HG03571 (cell line): ENCODE measurements around the gene IGFL4.
"Not testable (repeated sequence)": the region's sequence is repeated elsewhere in the genome, so short reads cannot be mapped to it uniquely, and the experiment has no call there.

Experiments used
- ATAC-seq: cut with Tn5 transposase; IDR thresholded peaks from one replicate; pipeline ENCODE4 v1.9.1; 2021; ENCODE audit not compliant: unreplicated experiment

The IGFL4 gene

GRCh38 chr19:46040952-46041500 is at the start of gene IGFL4:
Gene IGFL4, minus strand, starts transcription at chr19:46041002. Its CDS starts 40 bp downstream, at chr19:46040962.
- ATAC-seq: no peak

- no peak for ATAC-seq
Measured at GRCh38 chr19:46090444-46090843, 49.6 kb upstream of the IGFL4 start.

GRCh38 chr19:46089432-46089831 is 48.6 kb upstream of the IGFL4 start:
- no peak for ATAC-seq

- no peak for ATAC-seq
Measured at GRCh38 chr19:46088101-46088500, 47.3 kb upstream of the IGFL4 start.

DNA sequence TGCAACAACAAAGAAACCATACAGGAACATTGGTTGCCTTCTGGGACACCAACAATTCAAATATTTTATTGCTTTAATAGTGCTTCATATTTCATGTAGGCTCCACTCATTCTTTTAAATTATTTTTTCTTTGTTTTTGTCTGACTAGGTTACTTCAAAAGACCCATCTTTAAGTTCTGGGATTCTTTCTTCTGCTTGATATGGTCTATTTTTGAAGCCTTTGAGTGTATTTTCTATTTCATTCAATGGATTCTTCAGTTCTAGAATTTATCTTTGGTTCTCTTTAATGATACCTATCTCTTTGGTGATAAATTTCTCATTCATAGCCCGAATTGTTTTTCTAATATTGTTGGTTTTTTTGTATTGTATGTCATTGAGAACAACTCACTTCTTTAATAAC is 45.1 kb upstream of the IGFL4 start:
- ATAC-seq: no peak

DNA sequence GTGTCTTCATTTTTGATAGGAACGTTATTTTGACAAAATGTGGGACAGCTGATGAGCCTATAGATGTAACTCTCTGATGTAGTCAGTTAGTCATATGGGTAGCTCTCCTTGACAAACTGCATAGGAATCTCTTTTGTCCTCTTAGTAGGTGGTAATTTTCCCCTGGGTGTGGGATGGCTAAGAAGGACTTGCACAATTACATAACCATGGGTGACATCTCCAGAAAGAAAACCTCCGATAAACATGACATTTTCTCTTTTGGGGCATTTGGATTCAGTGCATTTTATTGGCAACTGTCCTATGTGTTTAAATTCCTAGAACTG is 41.9 kb upstream of the IGFL4 start:
- ATAC-seq: no peak

DNA sequence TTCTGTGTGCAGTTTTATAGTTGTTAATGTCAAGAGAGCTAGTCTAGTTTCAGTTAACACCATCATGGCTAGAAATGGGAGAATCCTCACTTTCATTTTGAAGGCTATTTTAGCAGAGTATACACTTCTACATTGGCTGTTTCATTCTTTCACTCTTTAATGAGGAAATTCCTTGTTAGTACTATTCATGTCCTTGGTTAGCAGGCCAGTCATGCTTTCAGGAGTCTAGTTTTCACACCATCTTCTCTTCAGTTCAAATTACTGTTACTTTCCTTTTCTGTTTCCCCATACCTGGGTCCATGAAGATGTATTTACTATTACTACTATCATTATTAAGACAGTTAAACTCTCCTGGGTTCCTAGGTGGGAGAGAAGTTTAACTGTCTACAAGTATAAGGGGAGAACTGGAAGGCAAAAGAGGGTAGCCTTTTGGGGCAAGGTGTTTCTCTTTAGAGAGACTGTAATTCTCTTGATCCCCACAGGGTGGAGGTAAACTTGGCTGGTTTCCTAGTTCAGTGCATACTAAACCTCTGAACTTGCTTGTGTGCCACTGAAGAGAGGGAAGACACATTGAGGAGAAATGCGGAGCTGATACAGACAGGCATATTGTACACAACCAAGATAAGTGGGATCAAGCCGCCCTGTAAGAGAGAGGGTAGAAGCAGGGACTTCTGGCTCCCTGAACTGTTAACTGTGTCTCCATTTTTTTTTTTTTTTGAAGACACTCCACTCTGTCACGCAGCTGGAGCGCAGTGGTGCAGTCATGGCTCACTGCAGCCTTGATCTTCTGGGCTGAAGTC is 41.3 kb upstream of the IGFL4 start:
- no peak for ATAC-seq

DNA sequence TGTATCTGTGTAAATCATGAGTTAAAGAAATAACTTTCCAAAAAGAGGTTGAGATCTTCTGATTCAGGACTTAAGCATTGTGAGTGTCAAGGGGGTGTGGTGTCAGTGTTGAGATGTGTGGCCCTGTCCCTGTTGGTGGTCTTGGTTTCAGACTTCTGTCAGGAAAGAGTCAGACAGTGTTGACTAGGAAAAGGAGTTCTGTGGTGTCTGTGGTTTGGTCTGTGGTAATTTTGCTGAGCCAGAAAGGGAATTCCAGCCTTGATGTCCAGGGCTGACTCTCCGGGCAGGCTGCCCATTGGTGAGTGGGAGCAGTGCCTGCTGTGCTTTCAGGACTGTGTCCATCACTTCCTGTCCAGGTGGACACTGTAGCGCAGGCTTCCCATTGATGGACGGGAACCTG is 39.8 kb upstream of the IGFL4 start:
- no peak for ATAC-seq

GRCh38 chr19:46079576-46079975 is 38.8 kb upstream of the IGFL4 start:
- no peak for ATAC-seq

- not testable (repeated sequence) for ATAC-seq
Measured at GRCh38 chr19:46078573-46079332, 38.0 kb upstream of the IGFL4 start.

DNA sequence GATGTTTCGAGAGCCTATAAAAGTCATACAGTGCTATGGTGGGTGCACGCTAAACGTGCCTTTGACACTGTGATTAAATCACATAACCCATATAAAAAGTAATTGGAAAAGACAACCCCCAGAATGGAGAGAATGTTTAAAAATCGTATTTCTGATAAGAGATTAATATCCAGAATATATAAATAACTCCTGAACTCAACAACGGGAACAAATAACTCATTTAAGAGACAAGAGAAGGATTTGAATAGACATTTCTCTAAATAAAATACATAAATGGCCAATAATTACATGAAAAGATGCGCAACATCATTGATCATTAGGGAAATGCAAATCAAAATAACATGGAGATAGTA is 37.0 kb upstream of the IGFL4 start:
- no peak for ATAC-seq

DNA sequence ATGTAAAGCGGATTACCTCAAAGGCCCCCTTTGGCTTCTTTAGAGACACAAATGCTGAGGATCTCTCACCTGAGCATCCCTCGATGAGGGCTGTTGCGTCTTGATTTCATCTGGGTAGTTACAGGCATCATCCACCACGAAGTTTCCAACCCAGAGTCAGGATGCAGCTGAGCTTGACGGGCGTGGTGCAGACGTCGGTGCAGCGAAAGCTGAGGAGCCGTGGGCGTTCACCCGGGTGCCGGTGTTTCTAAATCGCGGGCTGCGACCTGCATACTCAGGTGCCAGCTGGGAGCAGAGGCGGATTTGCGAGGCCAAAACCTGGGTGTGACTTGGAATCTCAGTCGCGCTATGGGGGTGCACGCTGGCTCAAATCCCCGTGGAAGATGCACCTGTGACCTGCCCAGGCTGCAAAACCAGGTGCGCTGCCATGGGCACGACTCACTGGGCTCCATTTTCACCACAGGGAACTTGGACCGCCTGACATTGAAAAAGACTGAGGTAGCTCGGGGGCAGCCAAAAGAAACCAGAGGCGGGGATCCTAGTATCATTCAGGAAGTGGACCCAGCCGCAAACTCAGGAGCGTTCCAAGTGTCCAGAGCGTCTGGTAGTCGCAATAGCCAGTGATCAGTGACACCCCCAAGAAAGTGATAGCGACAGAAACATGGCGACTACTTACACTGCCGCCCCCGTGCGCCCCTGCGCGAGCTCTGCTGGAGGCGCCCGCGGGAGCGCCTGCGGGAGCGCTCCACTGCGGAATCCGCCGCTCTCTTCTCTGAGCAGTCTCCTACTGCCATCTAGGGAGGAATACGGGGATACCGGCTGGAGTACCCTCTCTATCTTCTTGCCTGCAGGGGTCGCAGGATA is 36.4 kb upstream of the IGFL4 start:
- ATAC-seq: no peak

GRCh38 chr19:46076031-46076880 is 35.5 kb upstream of the IGFL4 start:
- no peak for ATAC-seq

DNA sequence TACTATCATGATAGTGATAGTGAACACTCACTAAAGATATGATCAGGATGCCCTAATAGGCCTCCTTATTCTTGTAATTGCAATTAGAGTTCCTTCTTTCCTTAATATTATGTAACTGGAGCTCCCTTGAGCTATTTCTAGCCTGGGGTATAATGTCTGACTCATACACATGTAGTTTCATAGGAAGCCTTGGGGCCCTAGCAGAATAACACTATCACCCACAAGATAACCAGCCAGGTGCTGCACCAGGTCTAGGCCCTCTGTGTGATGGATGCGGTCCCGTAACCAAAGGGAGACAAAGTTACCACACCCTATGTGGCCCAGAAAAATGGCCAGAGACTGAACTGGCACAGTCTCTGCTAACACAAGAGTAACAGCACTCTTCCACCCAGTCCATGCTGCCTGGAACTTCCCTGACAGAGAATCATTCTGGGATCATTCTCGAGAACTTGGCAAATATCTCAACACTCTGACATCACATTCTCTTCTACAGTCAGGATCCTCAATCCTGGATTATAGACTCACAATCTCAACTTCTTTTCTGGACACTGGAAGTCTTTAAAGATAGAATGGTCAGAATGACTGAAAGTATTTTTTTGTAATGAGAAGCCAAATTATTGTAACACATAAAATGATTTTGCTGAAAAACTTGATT is 32.6 kb upstream of the IGFL4 start:
- no peak for ATAC-seq

DNA sequence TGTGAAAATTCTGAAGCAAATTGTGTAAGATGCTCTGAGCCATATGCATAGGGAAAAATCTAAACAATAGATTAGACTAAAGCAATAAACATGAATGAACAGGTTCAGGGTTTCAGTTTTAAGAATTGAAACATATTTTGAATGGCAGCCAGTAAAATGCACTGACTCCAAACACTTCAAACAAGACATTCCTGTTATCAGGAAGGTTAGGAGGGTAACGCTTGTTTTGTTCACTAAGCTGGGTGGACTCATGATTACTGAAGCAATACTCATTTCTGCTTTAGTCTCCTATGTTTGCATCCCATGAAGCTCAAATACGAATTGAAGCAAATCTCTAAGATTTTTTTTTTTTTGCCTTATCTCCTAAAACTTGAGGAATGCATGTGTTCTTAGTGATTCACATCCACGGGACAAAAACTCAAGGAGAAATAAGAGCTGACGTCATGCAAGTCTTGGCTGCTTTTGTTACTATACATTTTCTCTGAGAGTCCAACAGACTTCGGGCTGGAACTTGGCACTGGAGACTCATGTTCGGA is 29.1 kb upstream of the IGFL4 start:
- ATAC-seq: no peak

DNA sequence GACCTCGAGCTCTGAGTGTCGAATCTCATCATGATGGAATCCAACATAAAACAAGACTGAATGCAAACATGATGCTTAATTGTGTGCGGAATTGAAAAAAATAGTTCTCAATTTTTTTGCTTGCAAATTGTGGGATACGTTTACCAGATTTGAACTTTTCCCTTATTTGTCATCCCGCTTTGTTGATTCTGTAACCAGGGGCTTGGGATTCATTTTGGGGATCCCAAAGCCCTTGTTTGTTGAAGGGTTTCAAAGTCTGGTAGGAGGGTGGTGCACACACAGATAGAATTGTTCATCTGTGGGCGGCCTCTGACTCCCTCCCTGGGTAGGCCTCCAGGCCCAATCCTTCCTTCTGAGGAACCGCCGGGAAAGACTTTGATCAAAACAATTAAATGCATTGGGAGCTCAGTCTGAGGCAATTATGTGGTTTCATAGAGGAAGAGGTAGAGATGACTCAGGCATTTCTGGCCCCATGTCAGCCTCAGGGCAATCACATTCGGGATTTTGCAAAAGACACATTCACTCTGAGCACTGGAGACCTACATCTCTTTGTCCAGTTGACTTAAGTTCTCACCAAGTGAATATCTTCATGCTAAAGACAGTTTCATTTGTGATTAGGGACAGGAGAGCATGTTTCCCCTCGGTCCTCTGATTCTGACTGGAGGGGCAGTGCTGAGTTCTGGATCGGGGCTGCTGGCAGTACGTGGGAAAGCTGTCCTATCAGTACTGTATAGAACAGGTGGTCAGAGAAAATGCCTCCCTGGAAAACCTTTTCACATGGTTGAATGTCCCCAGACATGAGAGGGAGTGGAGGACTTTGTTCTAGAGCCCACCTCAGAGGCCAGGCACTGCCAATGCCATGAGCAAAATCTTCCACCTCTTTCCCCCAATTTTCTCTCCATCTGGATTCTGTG is 27.8 kb upstream of the IGFL4 start:
- no peak for ATAC-seq

DNA sequence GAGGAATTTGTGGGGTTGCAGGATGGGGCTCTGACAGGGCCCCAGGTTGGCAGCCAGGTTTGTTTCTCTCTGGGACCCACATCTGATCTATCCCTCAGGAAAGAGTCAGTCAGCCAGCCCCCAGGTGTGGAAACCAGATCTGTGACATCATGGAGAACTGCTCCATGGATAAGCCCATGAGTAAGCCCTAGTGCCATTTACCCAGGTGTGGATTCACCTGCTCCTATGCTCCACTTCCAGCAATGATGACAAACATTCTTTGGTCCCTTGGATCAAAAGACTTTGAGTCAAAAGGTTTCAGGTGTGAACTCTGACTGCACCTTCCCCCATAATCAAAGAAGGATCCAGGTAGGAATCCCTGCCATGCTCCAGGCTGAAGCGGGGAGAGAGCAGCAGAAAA is 26.9 kb upstream of the IGFL4 start:
- no peak for ATAC-seq

DNA sequence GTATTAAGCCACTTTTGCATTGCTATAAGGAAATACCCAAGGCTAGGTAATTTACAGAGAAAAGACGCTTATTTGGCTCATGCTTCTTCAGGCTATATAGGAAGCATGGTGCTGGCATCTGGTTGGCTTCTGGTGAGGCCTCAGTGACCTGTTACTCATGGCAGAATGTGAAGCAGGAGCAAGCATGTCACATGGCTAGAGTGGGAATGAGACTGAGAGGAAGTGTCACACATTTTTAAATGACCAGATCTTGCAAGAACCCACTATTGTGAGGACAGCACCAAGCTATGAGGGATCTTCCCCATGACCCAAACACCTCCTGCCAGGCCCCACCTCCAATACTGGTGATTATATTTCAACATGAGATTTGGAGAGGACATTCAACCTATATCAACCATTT is 25.7 kb upstream of the IGFL4 start:
- no peak for ATAC-seq
